Urothelium cell line (cell line): Measurements from ENCODE around the gene RNF223.
A peak's percentile ranks its signal among the peaks of the same experiment; 100 is the strongest.
"Not testable (repeated sequence)": the region's sequence is repeated elsewhere in the genome, so short reads cannot be mapped to it uniquely, and the experiment has no call there.

Experiments used
- DNase-seq: peaks from one replicate; pipeline ENCODE4 v3.0.0; 2011; ENCODE audit warnings: low spot score, mixed read lengths
- FAIRE-seq: peaks from 2 replicates; lab custom pipeline; 2011; peaks lifted over from hg19 to GRCh38; lab: Jason Lieb, UNC

RNF223 gene

GRCh38 chr1:1033009-1033587 lies 41.0 kb downstream of the RNF223 start:
- FAIRE-seq, result no peak
- no peak for DNase-seq

- DNase-seq, result no peak
Observed at GRCh38 chr1:1032424-1032823, 41.7 kb downstream of the RNF223 start.

GRCh38 chr1:1031659-1032235 lies 42.4 kb downstream of the RNF223 start:
- DNase-seq (no peak), FAIRE-seq (no peak)

More at GRCh38 chr1:1032424-1032823, 41.7 kb downstream of the RNF223 start:
- FAIRE-seq, result no peak

- not testable (repeated sequence) for DNase-seq
- peak; percentile 79 for FAIRE-seq
Observed at GRCh38 chr1:1030867-1031658, 43.0 kb downstream of the RNF223 start.

- FAIRE-seq, result no peak
- DNase-seq, result no peak
Observed at GRCh38 chr1:1027791-1028190, 46.3 kb downstream of the RNF223 start.

GRCh38 chr1:1026599-1027413 lies 47.3 kb downstream of the RNF223 start:
- FAIRE-seq (no peak), DNase-seq (no peak)

- FAIRE-seq, result no peak
Observed at GRCh38 chr1:1025730-1026129, 48.4 kb downstream of the RNF223 start.

GRCh38 chr1:1024771-1025699 lies 49.1 kb downstream of the RNF223 start:
- FAIRE-seq, result peak; percentile 59

More at GRCh38 chr1:1025730-1026129, 48.4 kb downstream of the RNF223 start:
- no peak for DNase-seq

GRCh38 chr1:1024149-1024770 lies 49.8 kb downstream of the RNF223 start:
- DNase-seq (no peak), FAIRE-seq (no peak)

More at GRCh38 chr1:1024771-1025699, 49.1 kb downstream of the RNF223 start:
- DNase-seq, result peak; percentile 80

GRCh38 chr1:1023700-1024099 lies 50.4 kb downstream of the RNF223 start:
- no peak for DNase-seq

GRCh38 chr1:1022302-1023009 lies 51.6 kb downstream of the RNF223 start:
- no peak for FAIRE-seq
- DNase-seq, result no peak

More at GRCh38 chr1:1023700-1024099, 50.4 kb downstream of the RNF223 start:
- FAIRE-seq, result no peak

GRCh38 chr1:1021920-1022259 lies 52.2 kb downstream of the RNF223 start:
- no peak for FAIRE-seq
- DNase-seq, result peak; percentile 52

- no peak for FAIRE-seq
- peak; percentile 74 for DNase-seq
Observed at GRCh38 chr1:1021010-1021919, 52.8 kb downstream of the RNF223 start.
